Trophoblast cell (in vitro differentiated cells and primary cell): Measurements from ENCODE around the gene CD302.
"Not testable (repeated sequence)": the region's sequence is repeated elsewhere in the genome, so short reads cannot be mapped to it uniquely, and the experiment has no call there.

Experiments used
- DNase-seq, 2 donors: peaks; one replicate each; pipeline ENCODE4 v3.0.0-alpha.2; 2016
- H2AFZ ChIP-seq: 2 replicates; pipeline ENCODE4 v1.6.1; 2013; ENCODE audit warnings: low read length, moderate library complexity, mild to moderate bottlenecking; ENCODE audit not compliant: insufficient read depth, poor library complexity
- H2AK5ac ChIP-seq: 2 replicates; pipeline ENCODE4 v1.6.1; 2013; ENCODE audit warnings: mild to moderate bottlenecking, low read length
- H2BK120ac ChIP-seq: 2 replicates; pipeline ENCODE4 v1.6.1; 2013; ENCODE audit warnings: low read length, mild to moderate bottlenecking, moderate library complexity; ENCODE audit not compliant: insufficient read depth, poor library complexity
- H2BK12ac ChIP-seq: 2 replicates; pipeline ENCODE4 v1.6.1; 2013; ENCODE audit warnings: mild to moderate bottlenecking, low read length, moderate library complexity
- H2BK5ac ChIP-seq: 2 replicates; pipeline ENCODE4 v1.6.1; 2013; ENCODE audit warnings: low read length, low read depth, moderate library complexity, mild to moderate bottlenecking; ENCODE audit not compliant: poor library complexity
- H3K14ac ChIP-seq: 2 replicates; pipeline ENCODE4 v1.6.1; 2013; ENCODE audit warnings: mild to moderate bottlenecking, low read length
- H3K18ac ChIP-seq: 2 replicates; pipeline ENCODE4 v1.6.1; 2013; ENCODE audit warnings: mild to moderate bottlenecking, low read length
- H3K23ac ChIP-seq: 2 replicates; pipeline ENCODE4 v1.6.1; 2013; ENCODE audit warnings: low read length
- H3K27ac ChIP-seq: 2 replicates; pipeline ENCODE4 v1.5.1; 2013; ENCODE audit warnings: low read depth, mild to moderate bottlenecking, inconsistent platforms, low read length, moderate library complexity
- H3K27me3 ChIP-seq: 2 replicates; pipeline ENCODE4 v1.6.1; 2013; ENCODE audit warnings: inconsistent platforms, mild to moderate bottlenecking, low read length, moderate library complexity; ENCODE audit not compliant: insufficient read depth
- H3K36me3 ChIP-seq, 2 experiments: 1 replicate in 1 of 2; 2 replicates in 1 of 2; pipeline ENCODE4 v1.6.1; 2013; ENCODE audit warnings: low read length in 2 of 2, mild to moderate bottlenecking in 2 of 2, moderate library complexity in 1 of 2; ENCODE audit not compliant: insufficient read depth in 2 of 2, control insufficient read depth in 1 of 2
- H3K4ac ChIP-seq: 2 replicates; pipeline ENCODE4 v1.6.1; 2013; ENCODE audit warnings: low read depth, mild to moderate bottlenecking, low read length, moderate library complexity
- H3K4me1 ChIP-seq, 2 experiments: 1 replicate in 1 of 2; 2 replicates in 1 of 2; pipeline ENCODE4 v1.6.1; 2013; ENCODE audit warnings: low read length in 2 of 2, mild to moderate bottlenecking in 2 of 2, moderate library complexity in 1 of 2; ENCODE audit not compliant: insufficient read depth in 2 of 2, control insufficient read depth in 1 of 2
- H3K4me2 ChIP-seq: 2 replicates; pipeline ENCODE4 v1.6.1; 2013; ENCODE audit warnings: inconsistent platforms, mild to moderate bottlenecking, low read length, moderate library complexity
- H3K4me3 ChIP-seq: 2 replicates; pipeline ENCODE4 v1.5.1; 2013; ENCODE audit warnings: mild to moderate bottlenecking, low read depth, low read length, inconsistent platforms
- H3K79me1 ChIP-seq: one replicate; pipeline ENCODE4 v1.6.1; 2013; ENCODE audit warnings: low read length
- H3K79me2 ChIP-seq: 2 replicates; pipeline ENCODE4 v1.6.1; 2013; ENCODE audit warnings: low read length, mild to moderate bottlenecking; ENCODE audit not compliant: control insufficient read depth, insufficient read depth, poor library complexity
- H3K9ac ChIP-seq: 2 replicates; pipeline ENCODE4 v1.6.1; 2013; ENCODE audit warnings: mild to moderate bottlenecking, low read length
- H3K9me3 ChIP-seq: 2 replicates; pipeline ENCODE4 v1.6.1; 2013; ENCODE audit warnings: low read depth, mild to moderate bottlenecking, control low read depth, inconsistent platforms, low read length; ENCODE audit not compliant: insufficient read depth
- H4K12ac ChIP-seq: 2 replicates; pipeline ENCODE4 v1.6.1; 2013; ENCODE audit warnings: low read depth, mild to moderate bottlenecking, low read length, moderate library complexity
- H4K8ac ChIP-seq: 2 replicates; pipeline ENCODE4 v1.6.1; 2013; ENCODE audit warnings: low read depth, mild to moderate bottlenecking, low read length, moderate library complexity
- H4K91ac ChIP-seq: one replicate; pipeline ENCODE4 v1.6.1; 2013; ENCODE audit warnings: low read depth, mild to moderate bottlenecking, low read length, moderate library complexity
- WGBS: extraction: QIAGEN DNeasy Blood & Tissue Kit; methylation state at CpG from one replicate; pipeline ENCODE4 v1.1.7; 2013; ENCODE audit warnings: missing lambda C conversion rate; ENCODE audit not compliant: insufficient read length, insufficient coverage; ENCODE audit errors: extremely low coverage; 5-methylcytosine and 5-hydroxymethylcytosine counted together

The CD302 gene

GRCh38 chr2:159753797-159754196, 44.2 kb downstream of the CD302 start:
- Histone ChIP-seq H3K4me2 (no peak overlapping the region), H4K91ac (no peak overlapping the region), H3K79me1 (no peaks in the 10 kb centered on the region), H3K14ac (no peak overlapping the region), H4K12ac (no peak overlapping the region), H2BK5ac (no peak overlapping the region), H3K9me3 (no peaks in the 10 kb centered on the region), H2AK5ac (no peak overlapping the region), H3K4ac (no peak overlapping the region), H3K36me3 (peaks cover 13 to 19% of the 10 kb centered on the region in 2 experiments), H2BK12ac (no peak overlapping the region), H3K9ac (no peak overlapping the region), H2BK120ac (no peak overlapping the region), H3K4me3 (no peak overlapping the region), H3K4me1 (no peaks in the 10 kb centered on the region), H3K27ac (no peak overlapping the region), H2AFZ (no peak overlapping the region), H4K8ac (no peak overlapping the region), H3K23ac (no peak overlapping the region), H3K79me2 (no peaks in the 10 kb centered on the region), H3K27me3 (no peaks in the 10 kb centered on the region), H3K18ac (no peak overlapping the region)
- WGBS: no CpG with 5 or more reads among the region's 4 CpGs
- no peak for DNase-seq

- Histone ChIP-seq H3K27me3 (no peaks in the 10 kb centered on the region), H3K4me1 (no peaks in the 10 kb centered on the region), H2BK12ac (no peak overlapping the region), H4K8ac (no peak overlapping the region), H4K91ac (no peak overlapping the region), H2BK120ac (no peak overlapping the region), H3K79me2 (no peaks in the 10 kb centered on the region), H3K4me2 (no peak overlapping the region), H4K12ac (no peak overlapping the region), H3K4ac (no peak overlapping the region), H3K36me3 (peaks cover 19 to 21% of the 10 kb centered on the region in 2 experiments), H3K18ac (no peak overlapping the region), H3K14ac (no peak overlapping the region), H3K9me3 (no peaks in the 10 kb centered on the region), H2AK5ac (no peak overlapping the region), H3K9ac (no peak overlapping the region), H3K79me1 (no peaks in the 10 kb centered on the region), H3K23ac (no peak overlapping the region), H2BK5ac (no peak overlapping the region), H3K27ac (no peak overlapping the region), H3K4me3 (no peak overlapping the region), H2AFZ (no peak overlapping the region)
- DNase-seq: no peak
- WGBS: no CpG with 5 or more reads among the region's 1 CpG
These were observed 47.1 kb downstream of the CD302 start for GRCh38 chr2:159750873-159751272.

- H2BK120ac ChIP-seq: no peak overlapping the region
- H4K8ac ChIP-seq: no peak overlapping the region
- no peak overlapping the region for H4K12ac ChIP-seq
- no peak overlapping the region for H2BK5ac ChIP-seq
- no peak overlapping the region for H3K18ac ChIP-seq
- H3K14ac ChIP-seq: no peak overlapping the region
- no peak overlapping the region for H3K4me2 ChIP-seq
- H3K9me3 ChIP-seq: no peaks in the 10 kb centered on the region
- H3K4me1 ChIP-seq: no peaks in the 10 kb centered on the region
- no peak overlapping the region for H3K4ac ChIP-seq
- no peak overlapping the region for H3K9ac ChIP-seq
- no peaks in the 10 kb centered on the region for H3K27me3 ChIP-seq
- H2BK12ac ChIP-seq: no peak overlapping the region
- H3K79me2 ChIP-seq: no peaks in the 10 kb centered on the region
- peak; percentile 55 to 95 for DNase-seq
- no peak overlapping the region for H3K27ac ChIP-seq
- no peak overlapping the region for H2AFZ ChIP-seq
- no peak overlapping the region for H2AK5ac ChIP-seq
- H3K79me1 ChIP-seq: no peaks in the 10 kb centered on the region
- peaks cover 22 to 31% of the 10 kb centered on the region in 2 experiments for H3K36me3 ChIP-seq
- H4K91ac ChIP-seq: no peak overlapping the region
- no peak overlapping the region for H3K4me3 ChIP-seq
- no peak overlapping the region for H3K23ac ChIP-seq
- WGBS: no CpG with 5 or more reads among the region's 9 CpGs
These were observed 49.9 kb downstream of the CD302 start for GRCh38 chr2:159748089-159748488.

- H3K23ac ChIP-seq, H2BK5ac ChIP-seq, H3K4ac ChIP-seq, H4K8ac ChIP-seq, H4K91ac ChIP-seq, H3K79me1 ChIP-seq, H3K79me2 ChIP-seq, H3K4me2 ChIP-seq, H2AK5ac ChIP-seq, H2AFZ ChIP-seq, H3K9me3 ChIP-seq, H3K27me3 ChIP-seq, H3K4me1 ChIP-seq, H2BK12ac ChIP-seq, H3K9ac ChIP-seq, H3K4me3 ChIP-seq, H2BK120ac ChIP-seq, H4K12ac ChIP-seq, DNase-seq, H3K27ac ChIP-seq, H3K14ac ChIP-seq, H3K18ac ChIP-seq: not testable (repeated sequence)
- peaks cover 23 to 37% of the 10 kb centered on the region in 2 experiments for H3K36me3 ChIP-seq
- no CpG with 5 or more reads among the region's 11 CpGs for whole genome bisulfite sequencing
These were observed 52.8 kb downstream of the CD302 start for GRCh38 chr2:159745237-159745636.
